SU-DHL-6 (cell line): ENCODE data around the gene WDR59.
A peak's percentile ranks its signal among the peaks of the same experiment; 100 is the strongest.

ENCODE experiments used
- H2AFZ ChIP-seq: fragments of 200-600 bp; sonication (generic); 2 replicates; pipeline ENCODE4 v1.6.1; 2014; ENCODE audit warnings: low read depth, mild to moderate bottlenecking, moderate library complexity, mixed read lengths, antibody characterized with exemption, low read length; ENCODE audit not compliant: severe bottlenecking
- H3F3A ChIP-seq: fragments of 200-600 bp; shearing (Covaris generic); 2 replicates; pipeline ENCODE4 v1.6.0; 2016; ENCODE audit warnings: antibody characterized with exemption, mild to moderate bottlenecking; ENCODE audit not compliant: insufficient read depth
- H3K27ac ChIP-seq: fragments of 200-600 bp; sonication (generic); 2 replicates; pipeline ENCODE4 v1.5.1; 2016; ENCODE audit warnings: low read depth, mild to moderate bottlenecking, low read length, moderate library complexity, mixed read lengths
- H3K27me3 ChIP-seq: fragments of 200-600 bp; sonication (generic), shearing (Covaris generic); 2 replicates; pipeline ENCODE4 v1.6.0; 2014; ENCODE audit warnings: mild to moderate bottlenecking, low read length
- H3K36me3 ChIP-seq: fragments of 200-600 bp; sonication (generic); 2 replicates; pipeline ENCODE4 v1.6.1; 2014; ENCODE audit warnings: mild to moderate bottlenecking, low read length, mixed read lengths
- H3K4me2 ChIP-seq: fragments of 300-600, 200-600 bp; shearing (Covaris generic), sonication (generic); 2 replicates; pipeline ENCODE4 v1.6.0; 2014; ENCODE audit warnings: low read length, low read depth, mild to moderate bottlenecking; ENCODE audit not compliant: poor library complexity, severe bottlenecking
- H3K4me3 ChIP-seq: fragments of 200-600 bp; sonication (generic); 2 replicates; pipeline ENCODE4 v1.5.1; 2014; ENCODE audit warnings: antibody characterized with exemption, low read length, mild to moderate bottlenecking, mixed read lengths; ENCODE audit not compliant: insufficient read depth, poor library complexity, severe bottlenecking
- H3K79me2 ChIP-seq: fragments of 200-600 bp; sonication (generic); 2 replicates; pipeline ENCODE4 v1.6.1; 2014; ENCODE audit warnings: mild to moderate bottlenecking, low read length, moderate library complexity; ENCODE audit not compliant: insufficient read depth
- H3K9ac ChIP-seq: fragments of 200-600 bp; sonication (generic); 2 replicates; pipeline ENCODE4 v1.7.0; 2014; ENCODE audit warnings: mild to moderate bottlenecking, low read length
- H3K9me2 ChIP-seq: fragments of 200-600 bp; sonication (generic); replicated peaks from 2 replicates; pipeline ENCODE4 v1.6.1; 2014; ENCODE audit warnings: low read length; ENCODE audit not compliant: insufficient read depth
- H3K9me3 ChIP-seq: fragments of 200-600 bp; sonication (generic); 2 replicates; pipeline ENCODE4 v1.6.1; 2014; ENCODE audit warnings: low read length, mixed read lengths; ENCODE audit not compliant: insufficient read depth
- H4K20me1 ChIP-seq: fragments of 200-600 bp; sonication (generic); 2 replicates; pipeline ENCODE4 v1.6.1; 2014; ENCODE audit warnings: low read depth, mild to moderate bottlenecking, antibody characterized with exemption, low read length, moderate library complexity, mixed read lengths
- EZH2phosphoT487 ChIP-seq: fragments of 200-600 bp; sonication (generic), shearing (Covaris generic); conservative IDR thresholded peaks from 2 replicates; pipeline ENCODE4 v1.6.1; 2018; ENCODE audit warnings: mild to moderate bottlenecking, antibody characterized with exemption, low read length, moderate library complexity, mixed read lengths
- TF ChIP-seq, protein P1 (sequence below): fragments of 200-600 bp; sonication (generic); IDR thresholded peaks from one replicate; pipeline ENCODE4 v1.5.1; 2017; ENCODE audit warnings: antibody characterized with exemption, mild to moderate bottlenecking, low read length, moderate library complexity; ENCODE audit not compliant: insufficient read depth, poor library complexity, severe bottlenecking

The WDR59 gene

DNA sequence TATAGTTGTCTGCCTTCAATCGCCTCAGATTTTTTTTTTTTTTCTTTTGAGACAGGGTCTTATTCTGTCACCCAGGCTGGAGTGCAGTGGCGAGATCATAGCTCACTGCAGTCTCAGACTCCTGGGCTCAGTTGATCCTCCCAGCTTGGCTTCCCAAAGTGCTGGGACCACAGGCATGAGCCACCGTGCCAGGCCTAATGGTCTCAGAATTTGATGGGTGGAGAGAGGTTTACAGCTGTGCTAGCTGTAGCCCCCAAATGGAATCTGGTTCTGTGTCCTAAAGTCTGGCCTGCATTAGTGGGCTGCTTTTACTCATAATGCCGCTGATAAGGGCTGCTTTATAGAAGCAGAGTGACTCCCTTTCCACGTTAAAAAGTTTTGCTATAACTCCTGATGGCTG is 19.0 kb upstream of the WDR59 start:
- no peak overlapping the region for H3K4me2 ChIP-seq
- H2AFZ ChIP-seq, result no peak overlapping the region
- H3K9ac ChIP-seq, result no peak overlapping the region
- H3K27me3 ChIP-seq, result no peaks in the 10 kb centered on the region
- TF ChIP-seq EZH2phosphoT487, result no peak
- TF ChIP-seq, protein P1, sequence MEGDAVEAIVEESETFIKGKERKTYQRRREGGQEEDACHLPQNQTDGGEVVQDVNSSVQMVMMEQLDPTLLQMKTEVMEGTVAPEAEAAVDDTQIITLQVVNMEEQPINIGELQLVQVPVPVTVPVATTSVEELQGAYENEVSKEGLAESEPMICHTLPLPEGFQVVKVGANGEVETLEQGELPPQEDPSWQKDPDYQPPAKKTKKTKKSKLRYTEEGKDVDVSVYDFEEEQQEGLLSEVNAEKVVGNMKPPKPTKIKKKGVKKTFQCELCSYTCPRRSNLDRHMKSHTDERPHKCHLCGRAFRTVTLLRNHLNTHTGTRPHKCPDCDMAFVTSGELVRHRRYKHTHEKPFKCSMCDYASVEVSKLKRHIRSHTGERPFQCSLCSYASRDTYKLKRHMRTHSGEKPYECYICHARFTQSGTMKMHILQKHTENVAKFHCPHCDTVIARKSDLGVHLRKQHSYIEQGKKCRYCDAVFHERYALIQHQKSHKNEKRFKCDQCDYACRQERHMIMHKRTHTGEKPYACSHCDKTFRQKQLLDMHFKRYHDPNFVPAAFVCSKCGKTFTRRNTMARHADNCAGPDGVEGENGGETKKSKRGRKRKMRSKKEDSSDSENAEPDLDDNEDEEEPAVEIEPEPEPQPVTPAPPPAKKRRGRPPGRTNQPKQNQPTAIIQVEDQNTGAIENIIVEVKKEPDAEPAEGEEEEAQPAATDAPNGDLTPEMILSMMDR, result no peak
- H3K79me2 ChIP-seq, result peaks cover 15% of the 10 kb centered on the region; the same call in 1 of the 2 replicates
- no peaks in the 10 kb centered on the region for H3F3A ChIP-seq
- no peaks in the 10 kb centered on the region for H4K20me1 ChIP-seq
- no peak overlapping the region for H3K4me3 ChIP-seq
- H3K36me3 ChIP-seq, result no peaks in the 10 kb centered on the region
- no peaks in the 10 kb centered on the region for H3K9me2 ChIP-seq
- H3K9me3 ChIP-seq, result 0 out of 2 replicates have a peak, but pooled peaks cover 4% of the 10 kb centered on the region
- H3K27ac ChIP-seq, result no peak overlapping the region

DNA sequence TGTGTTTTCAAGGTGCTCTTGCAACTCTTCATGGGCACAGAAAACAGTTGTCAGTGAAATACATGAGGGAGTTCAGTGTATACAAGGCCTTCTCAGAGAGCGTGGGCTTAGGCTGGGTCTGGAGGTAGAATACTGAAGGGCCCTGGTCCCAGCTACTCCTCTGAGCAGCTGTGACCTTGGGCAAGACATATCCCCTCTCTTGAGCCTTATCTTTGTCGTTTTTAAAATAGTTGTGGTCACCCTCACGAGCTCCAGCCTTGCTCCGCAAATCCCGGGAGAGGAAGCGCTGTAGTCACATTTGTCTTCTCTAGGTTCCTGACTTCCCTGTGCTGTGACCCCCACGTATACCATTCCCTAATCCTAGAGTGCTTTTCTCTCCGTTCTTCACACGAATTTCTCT is 17.6 kb upstream of the WDR59 start:
- Histone ChIP-seq H3K4me2 (no peak overlapping the region), H3K36me3 (no peaks in the 10 kb centered on the region), H2AFZ (no peak overlapping the region), H3F3A (0 out of 2 replicates have a peak, but pooled peaks cover 6% of the 10 kb centered on the region), H3K4me3 (no peak overlapping the region), H3K9me3 (no peaks in the 10 kb centered on the region), H4K20me1 (no peaks in the 10 kb centered on the region), H3K79me2 (peaks cover 15% of the 10 kb centered on the region; the same call in 1 of the 2 replicates), H3K9ac (no peak overlapping the region), H3K9me2 (no peaks in the 10 kb centered on the region), H3K27me3 (no peaks in the 10 kb centered on the region), H3K27ac (no peak overlapping the region)
- TF ChIP-seq EZH2phosphoT487, result no peak
- TF ChIP-seq, protein P1, result no peak

DNA sequence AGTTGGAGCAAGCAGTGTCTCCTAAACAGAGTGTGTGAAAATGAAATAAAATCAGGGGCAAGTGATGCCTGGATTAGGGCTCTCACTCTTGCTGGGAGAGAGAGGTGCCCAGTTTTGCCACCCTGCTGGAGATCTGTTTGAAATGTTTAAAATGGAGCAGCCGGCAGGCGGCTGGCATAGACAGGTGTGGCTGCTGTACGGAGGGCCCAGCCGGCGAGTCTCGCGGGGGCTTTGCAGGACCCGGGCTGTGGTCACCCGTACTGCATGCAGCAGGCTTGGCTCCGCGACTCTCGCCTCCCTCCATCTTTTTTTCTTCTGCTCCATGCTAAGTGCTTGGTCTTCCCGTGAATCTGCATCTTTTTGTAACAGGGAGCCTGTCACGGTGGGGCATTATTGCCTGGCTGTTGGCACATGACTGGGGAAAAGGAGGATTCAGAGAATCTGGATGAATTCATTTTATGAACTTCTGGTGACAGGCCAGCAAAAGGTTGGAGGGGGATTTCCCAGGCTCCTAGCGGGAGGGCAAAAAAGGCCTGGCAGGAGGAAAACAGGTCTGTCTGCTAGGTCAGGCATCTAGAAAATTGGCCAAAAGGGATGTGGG is 15.7 kb upstream of the WDR59 start:
- peaks cover 8% of the 10 kb centered on the region; the same call in 1 of the 2 replicates for H3K79me2 ChIP-seq

More for the DNA sequence above, 15.7 kb upstream of the WDR59 start:
- no peaks in the 10 kb centered on the region for H3K27me3 ChIP-seq
- H2AFZ ChIP-seq, result no peak overlapping the region
- H3K9ac ChIP-seq, result no peak overlapping the region
- no peaks in the 10 kb centered on the region for H3K9me2 ChIP-seq
- no peaks in the 10 kb centered on the region for H3K9me3 ChIP-seq
- H3K36me3 ChIP-seq, result no peaks in the 10 kb centered on the region
- peaks cover 12% of the 10 kb centered on the region; the same call in 1 of the 2 replicates for H3F3A ChIP-seq
- H3K4me3 ChIP-seq, result no peak overlapping the region
- no peak for TF ChIP-seq EZH2phosphoT487
- TF ChIP-seq, protein P1, result no peak
- H3K4me2 ChIP-seq, result peak overlapping the region; percentile 80
- no peaks in the 10 kb centered on the region for H4K20me1 ChIP-seq
- H3K27ac ChIP-seq, result no peak overlapping the region
